ENCODE data around the gene PLXNB1. TPM values are rescaled to one million over a fixed set of nuclear protein-coding genes. Genes with fewer than 3 reads are reported as not detected.
A peak's percentile ranks its signal among the peaks of the same experiment; 100 is the strongest.

Gene PLXNB1
- total RNA-seq, 1 experiment from 2014 or later, result 101 TPM

DNA sequence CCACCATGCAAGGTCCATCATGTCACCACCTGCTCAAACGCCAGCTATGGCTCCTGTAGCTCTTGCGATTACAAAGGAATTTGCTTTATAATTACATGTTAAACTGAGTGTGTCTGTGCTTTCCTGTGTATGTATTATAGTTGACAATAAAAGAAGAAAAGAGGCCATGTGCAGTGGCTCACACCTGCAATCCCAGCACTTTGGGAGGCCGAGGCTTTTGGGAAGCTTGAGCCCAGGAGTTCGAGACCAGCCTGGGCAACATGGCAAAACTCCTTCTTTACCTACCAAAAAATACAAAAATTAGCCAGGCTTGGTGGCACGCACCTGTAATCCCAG, 43.7 kb upstream of the PLXNB1 start:
- intact Hi-C loops (cut with micrococcal nuclease), result no loop called here
- ChIA-PET POLR2A (interaction anchor here (0.8 to 3.0 kb wide), 10 partner anchors 15 to 204 kb away, joined by 3 to 28 read pairs (median 6); partner anchors contain the start of gene ATRIP), CTCF (interaction anchor here (0.6 to 2.3 kb wide), 17 partner anchors 9 to 193 kb away, joined by 3 to 22 read pairs (median 3); partner anchors contain the start of gene PFKFB4)
- H3K9me3 Mint-ChIP-seq (ENCODE audit: unreplicated experiment), result no peaks in the 10 kb centered on the region
- peaks cover 32% of the 10 kb centered on the region for H3K36me3 Mint-ChIP-seq (ENCODE audit: insufficient read depth, unreplicated experiment)
- TF ChIP-seq, protein P1, sequence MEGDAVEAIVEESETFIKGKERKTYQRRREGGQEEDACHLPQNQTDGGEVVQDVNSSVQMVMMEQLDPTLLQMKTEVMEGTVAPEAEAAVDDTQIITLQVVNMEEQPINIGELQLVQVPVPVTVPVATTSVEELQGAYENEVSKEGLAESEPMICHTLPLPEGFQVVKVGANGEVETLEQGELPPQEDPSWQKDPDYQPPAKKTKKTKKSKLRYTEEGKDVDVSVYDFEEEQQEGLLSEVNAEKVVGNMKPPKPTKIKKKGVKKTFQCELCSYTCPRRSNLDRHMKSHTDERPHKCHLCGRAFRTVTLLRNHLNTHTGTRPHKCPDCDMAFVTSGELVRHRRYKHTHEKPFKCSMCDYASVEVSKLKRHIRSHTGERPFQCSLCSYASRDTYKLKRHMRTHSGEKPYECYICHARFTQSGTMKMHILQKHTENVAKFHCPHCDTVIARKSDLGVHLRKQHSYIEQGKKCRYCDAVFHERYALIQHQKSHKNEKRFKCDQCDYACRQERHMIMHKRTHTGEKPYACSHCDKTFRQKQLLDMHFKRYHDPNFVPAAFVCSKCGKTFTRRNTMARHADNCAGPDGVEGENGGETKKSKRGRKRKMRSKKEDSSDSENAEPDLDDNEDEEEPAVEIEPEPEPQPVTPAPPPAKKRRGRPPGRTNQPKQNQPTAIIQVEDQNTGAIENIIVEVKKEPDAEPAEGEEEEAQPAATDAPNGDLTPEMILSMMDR (IDR thresholded peaks at IDR 0.05; ENCODE audit: unreplicated experiment), result no peak
- H3K4me1 Mint-ChIP-seq (ENCODE audit: insufficient read depth, unreplicated experiment), result peaks cover 10% of the 10 kb centered on the region
- no peaks in the 10 kb centered on the region for H3K27me3 Mint-ChIP-seq (ENCODE audit: insufficient read depth, unreplicated experiment)
- no peak for DNase-seq (ENCODE audit: unreplicated experiment)
- peak overlapping the region; percentile 89 for H3K4me3 Mint-ChIP-seq (ENCODE audit: unreplicated experiment)
- H3K27ac Mint-ChIP-seq (ENCODE audit: low read depth, unreplicated experiment), result peak overlapping the region; percentile 98
- no TSS peak for BruUV-seq (replicated peaks)

DNA sequence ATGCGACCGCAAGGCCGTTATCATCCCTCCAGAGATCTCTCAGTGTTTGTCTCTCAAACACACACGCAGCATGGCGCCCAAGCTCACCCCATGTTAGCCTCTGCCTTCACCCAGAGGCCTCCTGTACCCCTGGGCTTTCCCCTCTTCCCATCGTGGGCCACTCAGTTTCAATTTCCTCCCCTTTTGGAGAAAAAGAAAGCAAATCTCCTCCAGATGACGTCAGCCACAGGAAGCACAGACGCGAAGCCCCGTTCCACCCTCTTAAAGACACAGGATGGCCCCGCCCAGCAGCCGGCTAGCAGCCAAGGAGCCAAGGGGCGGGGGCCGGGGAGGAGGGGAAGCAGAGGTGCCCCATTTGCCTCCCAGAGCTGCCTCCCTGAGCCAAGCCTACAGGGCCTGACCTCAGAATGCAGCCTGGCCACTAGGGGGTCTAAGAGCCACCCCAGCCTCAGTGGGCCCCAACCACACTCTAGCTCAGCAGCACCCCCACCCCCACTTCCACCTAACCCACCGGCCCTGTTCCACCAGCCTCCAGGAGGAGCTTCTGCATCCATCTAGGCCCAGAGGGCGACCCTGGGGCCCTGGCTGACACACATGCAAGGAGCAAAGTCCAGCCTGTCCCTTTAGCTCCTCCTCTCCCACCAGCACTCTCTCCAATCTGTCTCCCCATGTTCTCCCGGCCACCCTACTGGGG, 43.2 kb upstream of the PLXNB1 start:
- intact Hi-C loops (cut with micrococcal nuclease), result loop anchor here (1.0 kb wide), 1 partner anchor 31 kb away; the partner anchor contains the start of gene SHISA5

GRCh38 chr3:48472673-48472922, 42.7 kb upstream of the PLXNB1 start:
- TF ChIP-seq, protein P1 (IDR thresholded peaks at IDR 0.05; ENCODE audit: unreplicated experiment), result no peak
- TSS peak; percentile 68 for BruUV-seq (replicated peaks)
- POLR2A ChIA-PET, result interaction anchor here (0.6 to 3.0 kb wide), 15 partner anchors 8 to 203 kb away, joined by 3 to 28 read pairs (median 6); partner anchors contain the start of genes ATRIP, CCDC51, CELSR3 and PFKFB4
- Mint-ChIP-seq H3K27ac (ENCODE audit: low read depth, unreplicated experiment) (peak overlapping the region; percentile 98), H3K4me1 (ENCODE audit: insufficient read depth, unreplicated experiment) (peaks cover 12% of the 10 kb centered on the region), H3K27me3 (ENCODE audit: insufficient read depth, unreplicated experiment) (no peaks in the 10 kb centered on the region), H3K9me3 (ENCODE audit: unreplicated experiment) (no peaks in the 10 kb centered on the region), H3K36me3 (ENCODE audit: insufficient read depth, unreplicated experiment) (peaks cover 42% of the 10 kb centered on the region), H3K4me3 (ENCODE audit: unreplicated experiment) (peak overlapping the region; percentile 89)
- DNase-seq (ENCODE audit: unreplicated experiment), result no peak
- CTCF ChIA-PET, result interaction anchor here (0.6 to 2.3 kb wide), 10 partner anchors 21 to 77 kb away, joined by 3 to 22 read pairs (median 4); partner anchors contain the start of gene SHISA5
- intact Hi-C loops (cut with micrococcal nuclease), result loop anchor here (1.0 kb wide), 1 partner anchor 32 kb away; the partner anchor contains the start of gene SHISA5

More for the DNA sequence above, 43.2 kb upstream of the PLXNB1 start:
- H3K27ac Mint-ChIP-seq (ENCODE audit: low read depth, unreplicated experiment), result peak overlapping the region; percentile 98
- ChIA-PET POLR2A (interaction anchor here (0.8 to 3.0 kb wide), 15 partner anchors 9 to 204 kb away, joined by 3 to 28 read pairs (median 4); partner anchors contain the start of genes ATRIP and CELSR3), CTCF (interaction anchor here (0.6 to 2.3 kb wide), 18 partner anchors 9 to 602 kb away, joined by 3 to 22 read pairs (median 4); partner anchors contain the start of gene PFKFB4)
- no TSS peak for BruUV-seq (replicated peaks)
- H3K9me3 Mint-ChIP-seq (ENCODE audit: unreplicated experiment), result no peaks in the 10 kb centered on the region
- peak; percentile 93 for DNase-seq (ENCODE audit: unreplicated experiment)
- H3K4me1 Mint-ChIP-seq (ENCODE audit: insufficient read depth, unreplicated experiment), result peaks cover 10% of the 10 kb centered on the region
- no peaks in the 10 kb centered on the region for H3K27me3 Mint-ChIP-seq (ENCODE audit: insufficient read depth, unreplicated experiment)
- H3K4me3 Mint-ChIP-seq (ENCODE audit: unreplicated experiment), result peak overlapping the region; percentile 89
- H3K36me3 Mint-ChIP-seq (ENCODE audit: insufficient read depth, unreplicated experiment), result peaks cover 38% of the 10 kb centered on the region
- TF ChIP-seq, protein P1 (IDR thresholded peaks at IDR 0.05; ENCODE audit: unreplicated experiment), result peak; percentile 23

- no peak overlapping the region for H3K27ac Mint-ChIP-seq (ENCODE audit: low read depth, unreplicated experiment)
- no peak for DNase-seq (ENCODE audit: unreplicated experiment)
- peaks cover 30% of the 10 kb centered on the region for H3K4me1 Mint-ChIP-seq (ENCODE audit: insufficient read depth, unreplicated experiment)
- H3K4me3 Mint-ChIP-seq (ENCODE audit: unreplicated experiment), result no peak overlapping the region
- POLR2A ChIA-PET, result interaction anchor here (0.7 to 1.7 kb wide), 3 partner anchors 12 to 31 kb away, joined by 4 to 5 read pairs (median 4); partner anchors contain the start of genes ATRIP, CCDC51 and TMA7
- peaks cover 51% of the 10 kb centered on the region for H3K36me3 Mint-ChIP-seq (ENCODE audit: insufficient read depth, unreplicated experiment)
- TF ChIP-seq, protein P1 (IDR thresholded peaks at IDR 0.05; ENCODE audit: unreplicated experiment), result no peak
- CTCF ChIA-PET, result interaction anchor here (1.1 kb wide), 1 partner anchor 35 kb away, joined by 4 read pairs; no protein-coding TSS in a partner anchor
- no peaks in the 10 kb centered on the region for H3K27me3 Mint-ChIP-seq (ENCODE audit: insufficient read depth, unreplicated experiment)
- no TSS peak for BruUV-seq (replicated peaks)
- intact Hi-C loops (cut with micrococcal nuclease), result no loop called here
- no peaks in the 10 kb centered on the region for H3K9me3 Mint-ChIP-seq (ENCODE audit: unreplicated experiment)
Measured at GRCh38 chr3:48470286-48470685, 40.4 kb upstream of the PLXNB1 start.

All from MCF 10A (cell line).